Measurements from ENCODE around the gene PARD3. TPM values are rescaled to one million over a fixed set of nuclear protein-coding genes. Genes with fewer than 3 reads are reported as not detected.

The PARD3 gene
- total and polyA plus RNA-seq, 7 donors, result 20.2 to 84.4 (median 53.4) TPM

GRCh38 chr10:34348917-34349485 is 466.1 kb downstream of the PARD3 start:
- Histone ChIP-seq H3K27ac (no peak overlapping the region), H3K36me3 (ENCODE audit: insufficient read depth in 1 of 2, low read depth in 1 of 2) (peaks cover 0 to 6% of the 10 kb centered on the region in 2 donors), H3K27me3 (ENCODE audit: insufficient read depth in 3 of 3, low read length in 2 of 3) (no peaks in the 10 kb centered on the region), H3K4me3 (no peak overlapping the region), H3K4me1 (no peaks in the 10 kb centered on the region), H3K9me3 (no peaks in the 10 kb centered on the region)
- no peak for TF ChIP-seq CTCF (IDR thresholded peaks at IDR 0.05)
- ATAC-seq (no peak), DNase-seq (no peak)
- intact Hi-C loops (cut with DNase I), result no loop called here
- 98 to 99% (median 99%) methylated on average over 7 of the region's 7 CpGs for WGBS, 3 donors

GRCh38 chr10:34348021-34348420 is 467.1 kb downstream of the PARD3 start:
- no peak for TF ChIP-seq CTCF (IDR thresholded peaks at IDR 0.05)
- Histone ChIP-seq H3K27me3 (ENCODE audit: insufficient read depth in 3 of 3, low read length in 2 of 3) (no peaks in the 10 kb centered on the region), H3K4me3 (no peak overlapping the region), H3K4me1 (no peaks in the 10 kb centered on the region), H3K27ac (no peak overlapping the region), H3K36me3 (ENCODE audit: insufficient read depth in 1 of 2, low read depth in 1 of 2) (peaks cover 0 to 6% of the 10 kb centered on the region in 2 donors), H3K9me3 (no peaks in the 10 kb centered on the region)
- 96 to 98% (median 96%) methylated on average over 6 of the region's 6 CpGs for WGBS, 3 donors
- intact Hi-C loops (cut with DNase I), result no loop called here
- DNase-seq, result no peak
- ATAC-seq, result no peak

GRCh38 chr10:34347131-34347530 is 468.0 kb downstream of the PARD3 start:
- H3K4me1 ChIP-seq, result no peaks in the 10 kb centered on the region
- no peak for TF ChIP-seq CTCF (IDR thresholded peaks at IDR 0.05)
- no peaks in the 10 kb centered on the region for H3K27me3 ChIP-seq (ENCODE audit: insufficient read depth in 3 of 3, low read length in 2 of 3)
- peaks cover 0 to 6% of the 10 kb centered on the region in 2 donors for H3K36me3 ChIP-seq (ENCODE audit: insufficient read depth in 1 of 2, low read depth in 1 of 2)
- no peak overlapping the region for H3K4me3 ChIP-seq
- intact Hi-C loops (cut with DNase I), result no loop called here
- H3K27ac ChIP-seq, result no peak overlapping the region
- no peaks in the 10 kb centered on the region for H3K9me3 ChIP-seq
- DNase-seq (no peak), ATAC-seq (no peak)
- WGBS, 3 donors, result 98 to 99% (median 98%) methylated on average over 3 of the region's 3 CpGs

GRCh38 chr10:34346516-34347100 is 468.5 kb downstream of the PARD3 start:
- ATAC-seq, result no peak
- 95 to 96% (median 95%) methylated on average over 1 of the region's 1 CpG for WGBS, 3 donors
- H3K27me3 ChIP-seq (ENCODE audit: insufficient read depth in 3 of 3, low read length in 2 of 3), result no peaks in the 10 kb centered on the region
- DNase-seq, result no peak
- no peak for TF ChIP-seq CTCF (IDR thresholded peaks at IDR 0.05)
- no peaks in the 10 kb centered on the region for H3K4me1 ChIP-seq
- peaks cover 0 to 6% of the 10 kb centered on the region in 2 donors for H3K36me3 ChIP-seq (ENCODE audit: insufficient read depth in 1 of 2, low read depth in 1 of 2)
- H3K27ac ChIP-seq, result no peak overlapping the region
- H3K9me3 ChIP-seq, result no peaks in the 10 kb centered on the region
- no peak overlapping the region for H3K4me3 ChIP-seq
- intact Hi-C loops (cut with DNase I), result no loop called here

- no peak overlapping the region for H3K4me3 ChIP-seq
These were observed 469.7 kb downstream of the PARD3 start for GRCh38 chr10:34345383-34345782.

More at GRCh38 chr10:34345383-34345782, 469.7 kb downstream of the PARD3 start:
- Histone ChIP-seq H3K9me3 (no peaks in the 10 kb centered on the region), H3K27ac (no peak overlapping the region), H3K27me3 (ENCODE audit: insufficient read depth in 3 of 3, low read length in 2 of 3) (no peaks in the 10 kb centered on the region), H3K36me3 (ENCODE audit: insufficient read depth in 1 of 2, low read depth in 1 of 2) (peaks cover 0 to 6% of the 10 kb centered on the region in 2 donors), H3K4me1 (no peaks in the 10 kb centered on the region)
- DNase-seq, result no peak
- intact Hi-C loops (cut with DNase I), result no loop called here
- 87 to 98% (median 89%) methylated on average over 5 of the region's 5 CpGs for WGBS, 3 donors
- ATAC-seq, result no peak
- TF ChIP-seq CTCF (IDR thresholded peaks at IDR 0.05), result no peak
